H1 (cell line): ENCODE data around the gene RNF44.

Experiments used
- EP300 ChIP-seq, 2 experiments: IDR thresholded peaks; 1 replicate in 1 of 2; 2 replicates in 1 of 2; pipeline ENCODE4 v1.6.1; 2011 to 2012; ENCODE audit warnings: low read depth in 2 of 2, low read length in 2 of 2, mild to moderate bottlenecking in 2 of 2, borderline replicate concordance in 1 of 2, inconsistent platforms in 1 of 2, moderate library complexity in 1 of 2
- POLR2A ChIP-seq, 2 experiments: IDR thresholded peaks; 1 replicate in 1 of 2; 2 replicates in 1 of 2; pipeline ENCODE4 v1.6.1; 2011; ENCODE audit warnings: low read depth in 2 of 2, low read length in 2 of 2, mild to moderate bottlenecking in 2 of 2; ENCODE audit errors: control extremely low read depth in 1 of 2
- TF ChIP-seq, protein P1 (sequence below), 3 experiments: IDR thresholded peaks; 1 replicate in 2 of 3; 2 replicates in 1 of 3; pipeline versions ENCODE4 v1.5.1 to v1.6.1; 2011; ENCODE audit warnings: low read length in 3 of 3, mild to moderate bottlenecking in 3 of 3, inconsistent platforms in 2 of 3, low read depth in 1 of 3, moderate library complexity in 1 of 3; ENCODE audit not compliant: insufficient read depth in 1 of 3; ENCODE audit errors: control extremely low read depth in 1 of 3

DNA sequence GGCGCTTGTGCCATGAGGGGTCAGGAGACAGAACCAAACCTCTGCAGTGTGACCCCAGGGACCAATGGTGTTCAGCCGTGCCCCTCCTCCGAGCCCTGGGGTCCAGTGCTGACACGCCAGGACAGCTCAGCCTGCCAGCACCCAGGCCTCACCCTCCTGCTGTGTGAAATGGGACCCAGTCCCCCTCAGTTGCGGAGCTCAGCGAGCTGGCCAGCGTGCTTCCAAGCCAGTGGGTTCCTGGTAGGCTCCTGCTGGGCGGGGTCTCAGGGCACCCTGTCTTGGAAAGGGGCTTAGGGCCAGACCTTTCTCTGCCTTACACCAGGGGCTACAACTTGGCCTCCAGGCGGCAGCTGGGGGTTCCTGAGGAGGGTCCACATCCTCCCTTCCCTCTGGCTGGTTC is 4.4 kb downstream of the RNF44 start:
- TF ChIP-seq, protein P1, sequence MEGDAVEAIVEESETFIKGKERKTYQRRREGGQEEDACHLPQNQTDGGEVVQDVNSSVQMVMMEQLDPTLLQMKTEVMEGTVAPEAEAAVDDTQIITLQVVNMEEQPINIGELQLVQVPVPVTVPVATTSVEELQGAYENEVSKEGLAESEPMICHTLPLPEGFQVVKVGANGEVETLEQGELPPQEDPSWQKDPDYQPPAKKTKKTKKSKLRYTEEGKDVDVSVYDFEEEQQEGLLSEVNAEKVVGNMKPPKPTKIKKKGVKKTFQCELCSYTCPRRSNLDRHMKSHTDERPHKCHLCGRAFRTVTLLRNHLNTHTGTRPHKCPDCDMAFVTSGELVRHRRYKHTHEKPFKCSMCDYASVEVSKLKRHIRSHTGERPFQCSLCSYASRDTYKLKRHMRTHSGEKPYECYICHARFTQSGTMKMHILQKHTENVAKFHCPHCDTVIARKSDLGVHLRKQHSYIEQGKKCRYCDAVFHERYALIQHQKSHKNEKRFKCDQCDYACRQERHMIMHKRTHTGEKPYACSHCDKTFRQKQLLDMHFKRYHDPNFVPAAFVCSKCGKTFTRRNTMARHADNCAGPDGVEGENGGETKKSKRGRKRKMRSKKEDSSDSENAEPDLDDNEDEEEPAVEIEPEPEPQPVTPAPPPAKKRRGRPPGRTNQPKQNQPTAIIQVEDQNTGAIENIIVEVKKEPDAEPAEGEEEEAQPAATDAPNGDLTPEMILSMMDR (IDR thresholded peaks at IDR 0.05; ENCODE audit: control extremely low read depth in 1 of 3, insufficient read depth in 1 of 3, low read depth in 1 of 3, low read length in 3 of 3): no peak
- TF ChIP-seq POLR2A (IDR thresholded peaks at IDR 0.05; ENCODE audit: control extremely low read depth in 1 of 2, low read depth in 2 of 2, low read length in 2 of 2) (0 out of 3 replicates have a peak, but pooled peaks of 1 of the 2 experiments have one; percentile 13), EP300 (IDR thresholded peaks at IDR 0.05; ENCODE audit: borderline replicate concordance in 1 of 2, low read depth in 2 of 2, low read length in 2 of 2) (no peak)
